HepG2 (cell line): ENCODE results near the gene RPSA. TPM values are rescaled to one million over a fixed set of nuclear protein-coding genes. Genes with fewer than 3 reads are reported as not detected.
A peak's percentile ranks its signal among the peaks of the same experiment; 100 is the strongest.
"Not testable (repeated sequence)": the region's sequence is repeated elsewhere in the genome, so short reads cannot be mapped to it uniquely, and the experiment has no call there.

Experiments
- ATAC-seq: fragments of 200-7000 bp; cut with Tn5 transposase; 3 replicates; pipeline ENCODE4 v1.9.1; 2020; ENCODE audit warnings: mild to moderate bottlenecking, moderate library complexity
- BruUV-seq: library from RNA; stranded (reverse); fragments of 400-500 nt; replicated peaks from 2 replicates; lab custom pipeline; 2021; lab: Mats Ljungman, UMichigan
- CTCF ChIA-PET: fragments of 300-600 bp; formaldehyde crosslinking; extraction: SDS; loops from one replicate; lab custom pipeline; 2021; ENCODE audit warnings: low total read pairs, inconsistent platforms, low intra/inter-chr PET ratio; lab: Yijun Ruan, JAX
- POLR2A ChIA-PET: fragments of 350-600 bp; sonication (Branson Sonifier 250); formaldehyde crosslinking; loops from one replicate; lab custom pipeline; 2020; ENCODE audit warnings: antibody characterized with exemption, inconsistent platforms; lab: Yijun Ruan, JAX
- DNase-seq: peaks from one replicate; pipeline ENCODE4 v3.0.0-alpha.2; 2015; ENCODE audit warnings: low spot score
- FAIRE-seq: peaks from 3 replicates; lab custom pipeline; 2011; peaks lifted over from hg19 to GRCh38; lab: Jason Lieb, UNC
- H2AFZ ChIP-seq: one replicate; pipeline ENCODE4 v1.6.1; 2011; ENCODE audit warnings: low read length, inconsistent platforms
- H3K27ac ChIP-seq: fragments of 300-600 bp; 3 replicates; pipeline ENCODE4 v1.8.0; 2011; ENCODE audit warnings: mixed run types, mild to moderate bottlenecking, mixed read lengths, low read length, inconsistent platforms; ENCODE audit not compliant: insufficient read depth; ENCODE audit errors: extremely low read length
- H3K27me3 ChIP-seq, 2 experiments: fragments of 200-600 bp in 1 of 2; 2 replicates in 1 of 2; 3 replicates in 1 of 2; pipeline versions ENCODE4 v1.6.0 to v1.8.0; 2011; ENCODE audit warnings: low read length in 2 of 2, mild to moderate bottlenecking in 2 of 2, moderate library complexity in 2 of 2, inconsistent platforms in 1 of 2; ENCODE audit not compliant: insufficient read depth in 2 of 2, control insufficient read depth in 1 of 2
- H3K36me3 ChIP-seq, 2 experiments: fragments of 200-600 bp in 1 of 2; replicated peaks in 1 of 2; 2 replicates in 1 of 2; 3 replicates in 1 of 2; pipeline versions ENCODE4 v1.5.1 to v1.8.0; 2011; ENCODE audit warnings: low read length in 2 of 2, inconsistent platforms in 1 of 2; ENCODE audit not compliant: insufficient read depth in 2 of 2, control insufficient read depth in 1 of 2
- H3K4me1 ChIP-seq: 2 replicates; pipeline ENCODE4 v1.5.1; 2012; ENCODE audit warnings: low read length, inconsistent platforms; ENCODE audit not compliant: insufficient read depth
- H3K4me2 ChIP-seq: 2 replicates; pipeline ENCODE4 v1.6.0; 2011; ENCODE audit warnings: low read depth, low read length, inconsistent platforms
- H3K4me3 ChIP-seq, 3 experiments: fragments of 200-600 bp in 1 of 3; sonication (generic), shearing (Covaris generic) in 1 of 3; replicated peaks in 1 of 3; 2 replicates each; pipeline ENCODE4 v1.5.1; 2011 to 2016; ENCODE audit warnings: low read length in 3 of 3, inconsistent platforms in 2 of 3, low read depth in 2 of 3, mild to moderate bottlenecking in 2 of 3, control low read depth in 1 of 3, mixed read lengths in 1 of 3; ENCODE audit not compliant: insufficient read depth in 1 of 3
- H3K79me2 ChIP-seq: one replicate; pipeline ENCODE4 v1.6.1; 2011; ENCODE audit warnings: low read length, inconsistent platforms; ENCODE audit not compliant: insufficient read depth
- H3K9ac ChIP-seq: 2 replicates; pipeline ENCODE4 v1.6.0; 2011; ENCODE audit warnings: mild to moderate bottlenecking, low read depth, low read length, inconsistent platforms; ENCODE audit not compliant: insufficient read depth
- H3K9me3 ChIP-seq: 2 replicates; pipeline ENCODE4 v1.5.1; 2012; ENCODE audit warnings: mild to moderate bottlenecking, low read length
- H4K20me1 ChIP-seq: 2 replicates; pipeline ENCODE4 v1.6.0; 2011; ENCODE audit warnings: inconsistent platforms, mild to moderate bottlenecking, low read length, moderate library complexity; ENCODE audit not compliant: insufficient read depth
- AGO1 ChIP-seq: fragments of 200-400 bp; formaldehyde crosslinking; IDR thresholded peaks from 2 replicates; pipeline ENCODE4 v1.6.1; 2017; ENCODE audit warnings: mild to moderate bottlenecking, low read depth, low read length, moderate library complexity; ENCODE audit not compliant: poor library complexity, severe bottlenecking
- AGO2 ChIP-seq: fragments of 200-400 bp; formaldehyde crosslinking; optimal IDR thresholded peaks from 2 replicates; pipeline ENCODE3; 2017; ENCODE audit warnings: mild to moderate bottlenecking, low read depth, low read length, moderate library complexity
- BRD4 ChIP-seq: sonication (generic); formaldehyde crosslinking; IDR thresholded peaks from 2 replicates; pipeline ENCODE4 v1.4.0; 2020; ENCODE audit warnings: missing genetic modification reagents
- CC2D1A ChIP-seq: sonication (generic); formaldehyde crosslinking; IDR thresholded peaks from 2 replicates; pipeline ENCODE4 v1.8.1; 2023; ENCODE audit warnings: mild to moderate bottlenecking, missing genetic modification reagents
- CHCHD3 ChIP-seq: sonication (generic); formaldehyde crosslinking; IDR thresholded peaks from 2 replicates; pipeline ENCODE4 v1.8.0; 2022; ENCODE audit warnings: mild to moderate bottlenecking, missing genetic modification reagents, moderate library complexity
- ETV5 ChIP-seq: IDR thresholded peaks from 2 replicates; pipeline ENCODE4 v1.6.1; 2018; ENCODE audit warnings: missing biosample characterization, missing genetic modification reagents, inconsistent platforms, borderline replicate concordance
- FOSL1 ChIP-seq: sonication (generic); formaldehyde crosslinking; IDR thresholded peaks from 2 replicates; pipeline ENCODE4 v1.9.0; 2021; ENCODE audit warnings: missing genetic modification reagents, borderline replicate concordance
- MTA1 ChIP-seq: sonication (generic); formaldehyde crosslinking; IDR thresholded peaks from 2 replicates; pipeline ENCODE4 v1.4.0; 2020; ENCODE audit warnings: missing genetic modification reagents, mild to moderate bottlenecking, borderline replicate concordance
- POLR2G ChIP-seq: fragments of 200-400 bp; formaldehyde crosslinking; IDR thresholded peaks from 2 replicates; pipeline ENCODE4 v1.6.1; 2018; ENCODE audit warnings: mild to moderate bottlenecking, low read depth, low read length, moderate library complexity
- ZFP1 ChIP-seq: IDR thresholded peaks from 2 replicates; pipeline ENCODE4 v1.6.1; 2016
- ZNF121 ChIP-seq: sonication (generic); formaldehyde crosslinking; IDR thresholded peaks from 2 replicates; pipeline ENCODE4 v1.5.0; 2020; ENCODE audit warnings: mild to moderate bottlenecking, missing genetic modification reagents
- ZNF414 ChIP-seq: sonication (generic); formaldehyde crosslinking; IDR thresholded peaks from 2 replicates; pipeline ENCODE4 v1.5.0; 2020; ENCODE audit warnings: missing genetic modification reagents
- ZNF430 ChIP-seq: sonication (generic); formaldehyde crosslinking; IDR thresholded peaks from 2 replicates; pipeline ENCODE4 v1.9.0; 2021; ENCODE audit warnings: mild to moderate bottlenecking, missing genetic modification reagents
- ZNF44 ChIP-seq: sonication (generic); formaldehyde crosslinking; IDR thresholded peaks from 2 replicates; pipeline ENCODE4 v1.5.1; 2020; ENCODE audit warnings: mild to moderate bottlenecking, missing genetic modification reagents
- ZNF737 ChIP-seq: sonication (generic); formaldehyde crosslinking; IDR thresholded peaks from 2 replicates; pipeline ENCODE4 v1.5.0; 2020; ENCODE audit warnings: missing genetic modification reagents, mild to moderate bottlenecking, borderline replicate concordance
- ZNF770 ChIP-seq: sonication (generic); formaldehyde crosslinking; IDR thresholded peaks from 2 replicates; pipeline ENCODE4 v1.5.0; 2020; ENCODE audit warnings: mild to moderate bottlenecking, missing genetic modification reagents
- ZNF781 ChIP-seq: sonication (generic); formaldehyde crosslinking; IDR thresholded peaks from 2 replicates; pipeline ENCODE4 v1.5.1; 2020; ENCODE audit warnings: borderline replicate concordance, mild to moderate bottlenecking, missing genetic modification reagents; ENCODE audit errors: not compliant biosample characterization
- WGBS: methylation state at CpG from one replicate; pipeline ENCODE4 v1.1.6; 2017; ENCODE audit warnings: low lambda C conversion rate; 5-methylcytosine and 5-hydroxymethylcytosine counted together
- in situ Hi-C: cut with HindIII; loops from 2 replicates; pipeline ENCODE4 v1.10.0; 2017; ENCODE audit warnings: low pct_unique_long_range_greater_than_20kb; ENCODE audit not compliant: extremely low pct_ligation_motif_present
- intact Hi-C: fragments of 100-400 bp; cut with micrococcal nuclease; formaldehyde crosslinking; loops from one replicate; pipeline ENCODE4 v1.10.0; 2022; ENCODE audit not compliant: unreplicated experiment
- polyA plus RNA-seq, 8 experiments: library from polyadenylated mRNA; depleted of rRNA in 3 of 8; stranded (reverse) in 7 of 8; unstranded in 1 of 8; fragments of >200 nt; fragmentation: Illumina TruSeq in 4 of 8; extraction: Trizol in 4 of 8; gene quantifications; 2 replicates each; pipeline versions ENCODE4 v1.2.1 to v1.2.3, GENCODE V29; 2011 to 2016; ENCODE audit warnings: low read depth in 4 of 8, missing spikeins in 1 of 8, mixed read lengths in 1 of 8; ENCODE audit not compliant: insufficient read depth in 1 of 8
- total RNA-seq, 5 experiments: library from RNA; depleted of rRNA; stranded (reverse); fragments of >200 nt; fragmentation: Illumina TruSeq; extraction: Trizol; gene quantifications; 2 replicates each; pipeline ENCODE4 v1.2.3, GENCODE V29; 2016; ENCODE audit warnings: low read depth in 1 of 5

RPSA gene
- total and polyA plus RNA-seq, 2 of the 13 experiments (the other 11 are each of a cell fraction or from before 2014, with no cell fraction given), result 1,683 to 3,226 TPM

- in situ Hi-C loops, H2AFZ ChIP-seq, H3K27me3 ChIP-seq, H3K4me3 ChIP-seq, H3K79me2 ChIP-seq, FAIRE-seq, DNase-seq, CTCF ChIA-PET, ATAC-seq, BruUV-seq, H3K4me1 ChIP-seq, H3K27ac ChIP-seq, H3K9me3 ChIP-seq, H3K4me2 ChIP-seq, H3K9ac ChIP-seq, intact Hi-C loops: not testable (repeated sequence)
- WGBS, result 86% methylated on average over 3 of the region's 3 CpGs
- TF ChIP-seq ZNF121 (CRISPR knock-in tag) (peak; percentile 94), ZNF770 (CRISPR knock-in tag) (peak; percentile 49; the same call in 1 of the 2 replicates)
- POLR2A ChIA-PET, result interaction anchor here (2.7 kb wide), 1 partner anchor 9 kb away, joined by 15 read pairs; the partner anchor contains the start of gene RPSA
- H3K36me3 ChIP-seq, result peaks cover 4 to 37% of the 10 kb centered on the region in 2 experiments
- H4K20me1 ChIP-seq, result peaks cover 14% of the 10 kb centered on the region; the same call in 1 of the 2 replicates
Measured at GRCh38 chr3:39415302-39415701, 8.8 kb downstream of the RPSA start.

- CTCF ChIA-PET, result no interaction called here
- no peak for TF ChIP-seq ZNF737
- TF ChIP-seq CHCHD3 (CRISPR knock-in tag), result no peak
- TF ChIP-seq ZNF44 (CRISPR knock-in tag), result no peak
- TF ChIP-seq POLR2G, result peak; percentile 5; the same call in 1 of the 2 replicates
- TF ChIP-seq ZNF781, result no peak
- TF ChIP-seq ETV5, result no peak
- TF ChIP-seq ZFP1 (CRISPR knock-in tag), result no peak
- TF ChIP-seq CC2D1A (CRISPR knock-in tag), result no peak
- TF ChIP-seq ZNF430, result no peak
- TF ChIP-seq FOSL1, result no peak
- no peak for TF ChIP-seq BRD4 (CRISPR knock-in tag)
- peak; percentile 20 for TF ChIP-seq AGO2
- TF ChIP-seq MTA1 (CRISPR knock-in tag), result no peak
- TF ChIP-seq AGO1, result no peak
- TF ChIP-seq ZNF414, result no peak
Measured at GRCh38 chr3:39415983-39416382, 9.5 kb downstream of the RPSA start.

More at GRCh38 chr3:39415983-39416382, 9.5 kb downstream of the RPSA start:
- FAIRE-seq, result no peak
- Histone ChIP-seq H2AFZ (no peak overlapping the region), H3K4me2 (no peak overlapping the region), H3K79me2 (no peaks in the 10 kb centered on the region), H3K27ac (no peak overlapping the region), H4K20me1 (peaks cover 8% of the 10 kb centered on the region; the same call in 1 of the 2 replicates), H3K27me3 (no peaks in the 10 kb centered on the region), H3K36me3 (peaks cover 0 to 30% of the 10 kb centered on the region in 2 experiments; a peak in 4 of 5 replicates), H3K4me1 (0 out of 2 replicates have a peak, but pooled peaks cover 2% of the 10 kb centered on the region), H3K4me3 (no peak overlapping the region), H3K9me3 (no peaks in the 10 kb centered on the region), H3K9ac (no peak overlapping the region)
- in situ Hi-C loops, result no loop called here
- 80% methylated on average over 1 of the region's 1 CpG for WGBS
- POLR2A ChIA-PET, result interaction anchor here (2.7 kb wide), 1 partner anchor 10 kb away, joined by 15 read pairs; the partner anchor contains the start of gene RPSA
- peak; percentile 61 for ATAC-seq
- BruUV-seq, result no TSS peak
- intact Hi-C loops, result loop anchor here (2.0 kb wide), 1 partner anchor 27 kb away; no protein-coding TSS in a partner anchor
- DNase-seq, result no peak
